ENCODE measurements around the gene EYA3.
"Not testable (repeated sequence)": the region's sequence is repeated elsewhere in the genome, so short reads cannot be mapped to it uniquely, and the experiment has no call there.

DNA sequence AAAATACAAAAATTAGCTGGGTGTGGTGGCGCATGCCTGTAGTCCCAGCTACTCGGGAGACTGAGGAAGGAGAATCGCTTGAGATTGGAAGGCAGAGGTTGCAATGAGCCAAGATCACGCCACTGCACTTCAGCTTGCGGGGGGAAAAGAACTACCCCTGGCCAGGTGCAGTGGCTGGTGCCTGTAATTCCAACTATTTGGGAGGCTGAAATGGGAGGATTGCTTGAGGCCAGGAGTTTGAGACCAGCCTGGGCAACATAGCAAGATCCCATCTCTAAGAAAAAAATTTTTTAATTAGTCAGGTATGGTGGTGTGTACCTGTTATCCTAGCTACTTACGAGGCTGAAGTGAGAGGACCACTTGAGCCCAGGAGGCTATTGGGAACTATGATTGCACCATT lies 93.9 kb downstream of the EYA3 start:
- not testable (repeated sequence) for TF ChIP-seq POLR2A (IDR thresholded peaks at IDR 0.05); POLR2AphosphoS5 (IDR thresholded peaks at IDR 0.05; ENCODE audit: insufficient read depth in 1 of 2, low read depth in 1 of 2)
- TF ChIP-seq, protein P1, sequence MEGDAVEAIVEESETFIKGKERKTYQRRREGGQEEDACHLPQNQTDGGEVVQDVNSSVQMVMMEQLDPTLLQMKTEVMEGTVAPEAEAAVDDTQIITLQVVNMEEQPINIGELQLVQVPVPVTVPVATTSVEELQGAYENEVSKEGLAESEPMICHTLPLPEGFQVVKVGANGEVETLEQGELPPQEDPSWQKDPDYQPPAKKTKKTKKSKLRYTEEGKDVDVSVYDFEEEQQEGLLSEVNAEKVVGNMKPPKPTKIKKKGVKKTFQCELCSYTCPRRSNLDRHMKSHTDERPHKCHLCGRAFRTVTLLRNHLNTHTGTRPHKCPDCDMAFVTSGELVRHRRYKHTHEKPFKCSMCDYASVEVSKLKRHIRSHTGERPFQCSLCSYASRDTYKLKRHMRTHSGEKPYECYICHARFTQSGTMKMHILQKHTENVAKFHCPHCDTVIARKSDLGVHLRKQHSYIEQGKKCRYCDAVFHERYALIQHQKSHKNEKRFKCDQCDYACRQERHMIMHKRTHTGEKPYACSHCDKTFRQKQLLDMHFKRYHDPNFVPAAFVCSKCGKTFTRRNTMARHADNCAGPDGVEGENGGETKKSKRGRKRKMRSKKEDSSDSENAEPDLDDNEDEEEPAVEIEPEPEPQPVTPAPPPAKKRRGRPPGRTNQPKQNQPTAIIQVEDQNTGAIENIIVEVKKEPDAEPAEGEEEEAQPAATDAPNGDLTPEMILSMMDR (IDR thresholded peaks at IDR 0.05) = not testable (repeated sequence)

All from vagina (tissue), 2 donors.